HFFc6 (cell line): Measurements from ENCODE around the gene SFRP4. TPM values are rescaled to one million over a fixed set of nuclear protein-coding genes. Genes with fewer than 3 reads are reported as not detected.

Experiments used
- DNase-seq: peaks from one replicate; pipeline ENCODE4 v3.0.0-alpha.2; 2018
- H3K27ac Mint-ChIP-seq: 2 replicates; pipeline ENCODE4 v1.8.0; 2020; ENCODE audit warnings: mild to moderate bottlenecking, mixed read lengths
- H3K27me3 Mint-ChIP-seq: 2 replicates; pipeline ENCODE4 v1.8.0; 2021; ENCODE audit warnings: mild to moderate bottlenecking, moderate library complexity, mixed read lengths; ENCODE audit not compliant: insufficient read depth
- H3K36me3 Mint-ChIP-seq: 2 replicates; pipeline ENCODE4 v1.8.0; 2021; ENCODE audit warnings: low read depth, mixed read lengths
- H3K4me1 Mint-ChIP-seq: 2 replicates; pipeline ENCODE4 v1.8.0; 2020; ENCODE audit warnings: low read depth, mixed read lengths
- H3K4me3 Mint-ChIP-seq: 2 replicates; pipeline ENCODE4 v1.8.0; 2020; ENCODE audit warnings: mild to moderate bottlenecking, moderate library complexity, mixed read lengths
- H3K9me3 Mint-ChIP-seq: 2 replicates; pipeline ENCODE4 v1.8.0; 2020; ENCODE audit warnings: mild to moderate bottlenecking, mixed read lengths
- total RNA-seq, 6 experiments: library from RNA; stranded (reverse); fragmentation: NEBNext Ultra II Directional; extraction: Animal tissue kit (Norgen Biotek cat#: 25700); gene quantifications; 2 replicates in 1 of 6; 3 replicates in 5 of 6; pipeline ENCODE4 v1.2.3, GENCODE V29; 2021
- TF ChIP-seq, protein P1 (sequence below): fragments of 200-600 bp; sonication (generic); IDR thresholded peaks from 2 replicates; pipeline ENCODE4 v1.5.0; 2021; ENCODE audit warnings: antibody characterized with exemption, mild to moderate bottlenecking

Gene SFRP4
- total RNA-seq, 6 experiments from 2014 or later, result not detected

DNA sequence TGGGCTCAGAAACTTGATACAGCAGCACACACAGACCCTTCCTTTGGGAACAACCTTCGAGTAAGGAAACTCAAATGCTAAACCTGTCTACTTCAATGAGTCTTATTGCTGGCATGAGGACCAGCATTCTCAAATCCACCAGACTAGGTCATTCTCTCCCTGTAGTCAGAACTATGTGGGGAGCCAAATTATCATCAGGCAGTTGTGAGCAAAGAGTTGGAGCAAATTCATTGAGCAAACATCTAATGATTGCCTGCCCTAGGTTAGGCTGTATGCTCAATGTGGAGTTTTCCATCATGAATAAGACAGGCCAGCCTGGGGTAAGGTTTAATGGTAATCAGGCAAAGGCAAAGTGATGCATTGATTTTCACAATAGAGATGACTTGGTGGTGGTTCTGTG lies 7.4 kb upstream of the SFRP4 start:
- peaks cover 5% of the 10 kb centered on the region; the same call in 1 of the 2 replicates for H3K27me3 Mint-ChIP-seq
- H3K27ac Mint-ChIP-seq, result no peak overlapping the region
- H3K4me1 Mint-ChIP-seq, result no peaks in the 10 kb centered on the region
- TF ChIP-seq, protein P1, sequence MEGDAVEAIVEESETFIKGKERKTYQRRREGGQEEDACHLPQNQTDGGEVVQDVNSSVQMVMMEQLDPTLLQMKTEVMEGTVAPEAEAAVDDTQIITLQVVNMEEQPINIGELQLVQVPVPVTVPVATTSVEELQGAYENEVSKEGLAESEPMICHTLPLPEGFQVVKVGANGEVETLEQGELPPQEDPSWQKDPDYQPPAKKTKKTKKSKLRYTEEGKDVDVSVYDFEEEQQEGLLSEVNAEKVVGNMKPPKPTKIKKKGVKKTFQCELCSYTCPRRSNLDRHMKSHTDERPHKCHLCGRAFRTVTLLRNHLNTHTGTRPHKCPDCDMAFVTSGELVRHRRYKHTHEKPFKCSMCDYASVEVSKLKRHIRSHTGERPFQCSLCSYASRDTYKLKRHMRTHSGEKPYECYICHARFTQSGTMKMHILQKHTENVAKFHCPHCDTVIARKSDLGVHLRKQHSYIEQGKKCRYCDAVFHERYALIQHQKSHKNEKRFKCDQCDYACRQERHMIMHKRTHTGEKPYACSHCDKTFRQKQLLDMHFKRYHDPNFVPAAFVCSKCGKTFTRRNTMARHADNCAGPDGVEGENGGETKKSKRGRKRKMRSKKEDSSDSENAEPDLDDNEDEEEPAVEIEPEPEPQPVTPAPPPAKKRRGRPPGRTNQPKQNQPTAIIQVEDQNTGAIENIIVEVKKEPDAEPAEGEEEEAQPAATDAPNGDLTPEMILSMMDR, result no peak
- DNase-seq, result no peak
- peaks cover 36% of the 10 kb centered on the region for H3K9me3 Mint-ChIP-seq
- H3K36me3 Mint-ChIP-seq, result no peaks in the 10 kb centered on the region; the same call in 1 of the 2 replicates
- no peak overlapping the region for H3K4me3 Mint-ChIP-seq

- TF ChIP-seq, protein P1, result no peak
- Mint-ChIP-seq H3K4me3 (no peak overlapping the region), H3K9me3 (peaks cover 39% of the 10 kb centered on the region), H3K27me3 (peaks cover 5% of the 10 kb centered on the region; the same call in 1 of the 2 replicates), H3K36me3 (no peaks in the 10 kb centered on the region; the same call in 1 of the 2 replicates), H3K27ac (no peak overlapping the region), H3K4me1 (no peaks in the 10 kb centered on the region)
- DNase-seq, result no peak
Observed at GRCh38 chr7:37921876-37922275, 5.3 kb upstream of the SFRP4 start.

DNA sequence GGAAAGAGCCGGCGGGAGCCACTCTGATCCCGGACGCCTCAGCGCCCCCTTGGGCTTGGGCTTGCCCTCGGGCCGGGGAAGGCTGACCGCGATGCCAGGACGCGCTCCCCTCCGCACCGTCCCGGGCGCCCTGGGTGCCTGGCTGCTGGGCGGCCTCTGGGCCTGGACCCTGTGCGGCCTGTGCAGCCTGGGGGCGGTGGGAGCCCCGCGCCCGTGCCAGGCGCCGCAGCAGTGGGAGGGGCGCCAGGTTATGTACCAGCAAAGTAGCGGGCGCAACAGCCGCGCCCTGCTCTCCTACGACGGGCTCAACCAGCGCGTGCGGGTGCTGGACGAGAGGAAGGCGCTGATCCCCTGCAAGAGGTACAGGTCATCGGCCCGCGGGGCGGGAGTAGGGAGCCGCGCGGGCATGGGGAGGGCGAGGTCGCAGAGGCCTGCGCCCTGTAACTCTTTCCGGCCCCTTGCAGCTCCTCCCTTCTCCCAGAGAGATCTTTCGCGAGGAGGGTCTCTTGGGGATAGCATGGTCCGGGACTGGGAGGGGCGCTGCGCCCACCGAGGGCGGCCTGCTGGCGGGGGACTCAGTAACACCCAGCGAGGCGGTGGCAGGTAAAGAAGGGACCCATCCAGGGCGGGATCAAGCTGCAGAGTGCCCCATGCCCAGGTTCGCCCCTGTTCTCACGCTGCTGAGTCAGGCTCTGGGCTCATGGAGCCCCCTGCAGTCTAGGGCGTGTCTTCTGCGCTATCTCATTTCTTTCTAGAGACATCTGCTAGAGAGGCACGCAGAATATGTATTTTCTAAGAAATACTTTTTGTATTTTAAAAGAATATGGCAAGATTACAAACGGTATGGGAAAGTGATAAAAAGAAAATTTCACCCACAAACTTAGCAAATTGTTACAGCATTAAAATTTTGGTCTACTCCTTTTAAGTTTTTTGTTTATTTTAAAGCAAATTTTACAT lies 4.5 kb upstream of the SFRP4 start:
- no peak for DNase-seq
- Mint-ChIP-seq H3K4me1 (no peaks in the 10 kb centered on the region), H3K9me3 (peaks cover 42% of the 10 kb centered on the region), H3K36me3 (no peaks in the 10 kb centered on the region; the same call in 1 of the 2 replicates), H3K27me3 (peaks cover 5% of the 10 kb centered on the region; the same call in 1 of the 2 replicates), H3K27ac (no peak overlapping the region), H3K4me3 (no peak overlapping the region)
- TF ChIP-seq, protein P1, result no peak

DNA sequence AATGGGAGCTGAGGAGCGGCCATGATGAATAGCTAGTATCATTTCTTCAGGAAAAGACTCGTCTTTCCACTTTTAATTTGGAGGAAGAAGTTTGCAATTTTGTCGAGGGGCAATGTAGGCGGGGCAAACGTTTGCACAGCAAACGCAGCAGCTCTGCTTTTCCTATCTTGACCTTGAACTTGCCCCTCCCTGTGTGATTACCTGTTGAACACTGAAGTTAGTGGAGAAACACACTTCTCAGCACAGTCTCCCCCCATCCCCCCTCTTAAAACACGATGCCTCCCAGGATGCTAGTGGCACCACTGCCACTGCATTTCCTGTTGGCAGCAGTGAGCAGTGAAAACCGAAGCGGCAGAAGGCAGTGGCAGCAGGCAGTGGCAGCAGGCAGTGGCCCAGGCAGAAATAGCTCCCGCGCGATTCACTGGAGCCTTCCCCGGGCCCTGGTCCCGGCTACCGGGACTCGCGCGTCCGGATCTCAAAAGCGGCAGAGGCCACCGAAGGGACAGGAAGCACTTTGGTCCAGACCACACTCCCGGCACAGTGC lies 3.8 kb upstream of the SFRP4 start, which contains the start of gene EPDR1:
TSS of gene EPDR1 (plus strand) at position 336 of the 544 bp plus-strand sequence. CDS start 300 bp downstream, outside the sequence.
- TF ChIP-seq, protein P1, result no peak
- no peak within 1 kb of the TSS for H3K4me3 Mint-ChIP-seq
- H3K36me3 Mint-ChIP-seq, result no peaks in the 10 kb centered on the region; the same call in 1 of the 2 replicates
- peaks cover 5% of the 10 kb centered on the region; the same call in 1 of the 2 replicates for H3K27me3 Mint-ChIP-seq
- H3K9me3 Mint-ChIP-seq, result peaks cover 43% of the 10 kb centered on the region
- DNase-seq, result no peak
- H3K27ac Mint-ChIP-seq, result no peak within 1 kb of the TSS
- H3K4me1 Mint-ChIP-seq, result no peaks in the 10 kb centered on the region

DNA sequence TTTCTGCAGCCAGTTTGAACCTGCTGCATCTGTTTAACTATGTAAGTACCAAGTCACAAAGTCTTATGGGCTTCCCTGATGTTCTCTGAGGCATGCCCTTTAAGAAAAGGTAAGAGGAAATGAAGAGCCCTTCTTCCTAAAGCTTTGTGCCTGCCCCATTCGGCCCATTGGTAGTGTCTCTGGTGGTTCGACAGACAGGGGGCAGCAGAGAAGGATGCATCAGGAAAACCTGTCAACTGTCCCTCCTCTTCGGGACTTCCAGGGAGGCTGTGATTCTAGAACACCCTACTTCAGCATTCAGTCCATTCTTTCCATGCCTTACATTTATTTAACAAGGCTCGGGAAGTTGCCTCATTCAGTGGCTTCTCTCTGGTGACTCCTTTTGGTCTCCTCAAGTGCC lies 1.9 kb upstream of the SFRP4 start:
- H3K27ac Mint-ChIP-seq, result no peak overlapping the region
- peaks cover 5% of the 10 kb centered on the region; the same call in 1 of the 2 replicates for H3K27me3 Mint-ChIP-seq
- DNase-seq, result no peak

More for the DNA sequence above, 1.9 kb upstream of the SFRP4 start:
- no peaks in the 10 kb centered on the region; the same call in 1 of the 2 replicates for H3K36me3 Mint-ChIP-seq
- H3K4me3 Mint-ChIP-seq, result no peak overlapping the region
- H3K4me1 Mint-ChIP-seq, result no peaks in the 10 kb centered on the region
- peaks cover 40% of the 10 kb centered on the region for H3K9me3 Mint-ChIP-seq
- TF ChIP-seq, protein P1, result no peak
